Prostate gland (tissue), 2 donors: Measurements from ENCODE around the gene SIX5.

Experiments used
- CTCF ChIP-seq, 4 experiments: fragments of 200-600 bp in 2 of 4; fragments of 450-650 bp in 2 of 4; sonication (generic) in 2 of 4; IDR thresholded peaks; 1 replicate in 3 of 4; 2 replicates in 1 of 4; pipeline ENCODE4 v1.5.1; 2016 to 2019; ENCODE audit warnings: antibody characterized with exemption in 4 of 4, mild to moderate bottlenecking in 2 of 4, moderate library complexity in 2 of 4
- POLR2A ChIP-seq: fragments of 450-650 bp; IDR thresholded peaks from one replicate; pipeline ENCODE4 v1.6.1; 2016; ENCODE audit warnings: antibody characterized with exemption, mild to moderate bottlenecking
- POLR2AphosphoS5 ChIP-seq: sonication (generic); formaldehyde crosslinking; IDR thresholded peaks from one replicate; pipeline ENCODE4 v1.6.1; 2017; ENCODE audit warnings: antibody characterized with exemption

- no peak for TF ChIP-seq CTCF (IDR thresholded peaks at IDR 0.05)
- no peak for TF ChIP-seq POLR2A
- no peak for TF ChIP-seq POLR2AphosphoS5
Observed at GRCh38 chr19:45785781-45786532, 16.9 kb upstream of the SIX5 start.
